Thoracic aorta (tissue), 2 donors: Measurements from ENCODE around the gene CLRN3. TPM values are rescaled to one million over a fixed set of nuclear protein-coding genes. Genes with fewer than 3 reads are reported as not detected.

Experiments
- ATAC-seq: fragments of 150-250 bp; one replicate; pipeline ENCODE4 v1.8.0; 2017; ENCODE audit warnings: low read depth; ENCODE audit not compliant: insufficient number of reproducible peaks, low FRiP score
- DNase-seq: peaks from one replicate; pipeline ENCODE4 v3.0.0-alpha.2; 2020; ENCODE audit warnings: low spot score
- H3K27ac ChIP-seq, 2 donors: fragments of 200-600 bp; sonication (generic); 1 replicate in 1 of 2; 2 replicates in 1 of 2; pipeline ENCODE4 v1.5.1; 2016; ENCODE audit warnings: mild to moderate bottlenecking in 2 of 2, moderate library complexity in 2 of 2
- H3K27me3 ChIP-seq: fragments of 200-600 bp; sonication (generic); replicated peaks from 2 replicates; pipeline ENCODE4 v1.6.0; 2016; ENCODE audit warnings: mild to moderate bottlenecking; ENCODE audit not compliant: insufficient read depth
- H3K36me3 ChIP-seq: fragments of 200-600 bp; sonication (generic); one replicate; pipeline ENCODE4 v1.5.1; 2016
- H3K4me1 ChIP-seq, 2 donors: fragments of 200-600 bp; sonication (generic); 1 replicate in 1 of 2; 2 replicates in 1 of 2; pipeline versions ENCODE4 v1.5.1 to v1.6.0; 2016; ENCODE audit warnings: low read depth in 2 of 2, mild to moderate bottlenecking in 1 of 2; ENCODE audit not compliant: control insufficient read depth in 1 of 2
- H3K4me3 ChIP-seq: fragments of 200-600 bp; sonication (generic); 2 replicates; pipeline ENCODE4 v1.5.1; 2016; ENCODE audit warnings: mild to moderate bottlenecking
- H3K9me3 ChIP-seq: fragments of 200-600 bp; sonication (generic); 2 replicates; pipeline ENCODE4 v1.5.1; 2016
- total RNA-seq, 2 donors: library from RNA; depleted of rRNA; stranded (reverse); fragments of >200 nt; gene quantifications; one replicate each; pipeline versions ENCODE4 v1.1.0 to v1.2.3, GENCODE V29; 2016
- TF ChIP-seq, protein P1 (sequence below): fragments of 200-600 bp; sonication (generic); IDR thresholded peaks from one replicate; pipeline ENCODE4 v1.5.1; 2019; ENCODE audit warnings: antibody characterized with exemption

CLRN3 gene, protein sequence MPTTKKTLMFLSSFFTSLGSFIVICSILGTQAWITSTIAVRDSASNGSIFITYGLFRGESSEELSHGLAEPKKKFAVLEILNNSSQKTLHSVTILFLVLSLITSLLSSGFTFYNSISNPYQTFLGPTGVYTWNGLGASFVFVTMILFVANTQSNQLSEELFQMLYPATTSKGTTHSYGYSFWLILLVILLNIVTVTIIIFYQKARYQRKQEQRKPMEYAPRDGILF
- total RNA-seq, result not detected

DNA sequence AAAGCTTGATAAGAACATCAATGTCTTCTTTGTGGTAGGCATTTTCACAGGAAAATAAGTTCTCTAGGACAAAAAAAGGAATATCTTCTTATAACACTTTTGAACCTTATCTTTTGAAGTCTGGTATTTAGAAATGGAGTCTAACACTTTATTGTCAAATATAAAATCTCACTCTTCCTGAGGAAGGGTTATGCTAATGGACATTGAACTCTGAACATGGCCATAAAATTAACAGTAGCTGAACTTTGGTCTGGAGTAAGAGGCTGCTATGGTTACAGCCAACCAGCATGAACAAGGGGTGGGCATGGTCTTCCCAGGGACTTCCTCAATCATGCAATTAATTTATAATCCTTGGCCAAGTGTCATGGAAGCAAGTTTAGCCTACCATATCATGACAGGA, at the start of gene CLRN3:
Gene CLRN3 (minus strand): TSS at position 199 of the 400 bp plus-strand sequence. CDS start 157 bp downstream, at position 42.
- ATAC-seq, result no peak
- H3K27ac ChIP-seq, result no peak within 1 kb of the TSS

DNA sequence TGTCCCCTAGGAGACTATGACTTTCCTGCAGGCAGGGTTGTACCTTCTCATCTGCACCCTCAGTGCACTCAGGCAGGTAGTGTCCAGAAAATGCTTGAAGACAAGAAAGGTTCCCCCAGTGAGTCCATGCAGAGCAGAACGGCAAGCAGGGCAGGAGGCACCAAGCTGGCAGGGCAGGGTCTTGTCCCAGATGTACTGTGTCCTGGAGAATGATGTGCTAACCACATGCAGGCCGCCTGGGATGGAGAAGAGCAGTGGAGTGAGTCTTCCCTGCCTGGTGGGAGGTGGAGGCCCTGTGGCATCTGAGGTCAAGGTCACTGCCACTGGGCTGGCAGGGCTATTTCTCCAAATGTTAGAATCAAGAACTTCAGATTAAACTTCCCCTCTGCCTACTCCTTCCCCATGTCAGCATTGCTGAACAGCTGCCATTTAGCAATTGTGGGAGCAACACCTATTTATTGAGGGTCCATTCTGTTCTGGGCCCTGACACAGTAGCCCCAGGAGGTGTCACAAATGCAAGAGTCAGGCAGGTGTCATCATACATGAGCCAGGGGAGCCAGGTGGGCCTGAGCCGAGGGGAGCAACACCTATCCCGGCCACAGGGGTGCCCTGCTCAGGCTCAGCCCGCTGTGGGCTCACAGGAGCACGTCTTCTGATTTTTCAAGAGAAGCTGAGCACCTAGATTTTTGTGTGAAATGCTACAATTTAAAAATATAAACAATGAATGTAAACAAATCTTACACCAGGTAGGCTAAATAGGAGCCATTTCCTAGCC, 48.3 kb upstream of the CLRN3 start:
- no peak overlapping the region for H3K4me3 ChIP-seq
- DNase-seq (no peak), ATAC-seq (no peak)
- H3K9me3 ChIP-seq, result no peaks in the 10 kb centered on the region
- TF ChIP-seq, protein P1, sequence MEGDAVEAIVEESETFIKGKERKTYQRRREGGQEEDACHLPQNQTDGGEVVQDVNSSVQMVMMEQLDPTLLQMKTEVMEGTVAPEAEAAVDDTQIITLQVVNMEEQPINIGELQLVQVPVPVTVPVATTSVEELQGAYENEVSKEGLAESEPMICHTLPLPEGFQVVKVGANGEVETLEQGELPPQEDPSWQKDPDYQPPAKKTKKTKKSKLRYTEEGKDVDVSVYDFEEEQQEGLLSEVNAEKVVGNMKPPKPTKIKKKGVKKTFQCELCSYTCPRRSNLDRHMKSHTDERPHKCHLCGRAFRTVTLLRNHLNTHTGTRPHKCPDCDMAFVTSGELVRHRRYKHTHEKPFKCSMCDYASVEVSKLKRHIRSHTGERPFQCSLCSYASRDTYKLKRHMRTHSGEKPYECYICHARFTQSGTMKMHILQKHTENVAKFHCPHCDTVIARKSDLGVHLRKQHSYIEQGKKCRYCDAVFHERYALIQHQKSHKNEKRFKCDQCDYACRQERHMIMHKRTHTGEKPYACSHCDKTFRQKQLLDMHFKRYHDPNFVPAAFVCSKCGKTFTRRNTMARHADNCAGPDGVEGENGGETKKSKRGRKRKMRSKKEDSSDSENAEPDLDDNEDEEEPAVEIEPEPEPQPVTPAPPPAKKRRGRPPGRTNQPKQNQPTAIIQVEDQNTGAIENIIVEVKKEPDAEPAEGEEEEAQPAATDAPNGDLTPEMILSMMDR, result no peak
- H3K36me3 ChIP-seq, result no peaks in the 10 kb centered on the region
- peaks cover 0 to 23% of the 10 kb centered on the region in 2 donors for H3K4me1 ChIP-seq
- H3K27ac ChIP-seq, result no peak overlapping the region
- no peaks in the 10 kb centered on the region for H3K27me3 ChIP-seq

More for the DNA sequence above, at the start of gene CLRN3:
- TF ChIP-seq, protein P1, result no peak
- Histone ChIP-seq H3K9me3 (no peaks in the 10 kb centered on the region), H3K4me3 (no peak within 1 kb of the TSS), H3K36me3 (no peaks in the 10 kb centered on the region), H3K4me1 (peaks cover 10 to 23% of the 10 kb centered on the region in 2 donors), H3K27me3 (no peaks in the 10 kb centered on the region)
- DNase-seq, result no peak

DNA sequence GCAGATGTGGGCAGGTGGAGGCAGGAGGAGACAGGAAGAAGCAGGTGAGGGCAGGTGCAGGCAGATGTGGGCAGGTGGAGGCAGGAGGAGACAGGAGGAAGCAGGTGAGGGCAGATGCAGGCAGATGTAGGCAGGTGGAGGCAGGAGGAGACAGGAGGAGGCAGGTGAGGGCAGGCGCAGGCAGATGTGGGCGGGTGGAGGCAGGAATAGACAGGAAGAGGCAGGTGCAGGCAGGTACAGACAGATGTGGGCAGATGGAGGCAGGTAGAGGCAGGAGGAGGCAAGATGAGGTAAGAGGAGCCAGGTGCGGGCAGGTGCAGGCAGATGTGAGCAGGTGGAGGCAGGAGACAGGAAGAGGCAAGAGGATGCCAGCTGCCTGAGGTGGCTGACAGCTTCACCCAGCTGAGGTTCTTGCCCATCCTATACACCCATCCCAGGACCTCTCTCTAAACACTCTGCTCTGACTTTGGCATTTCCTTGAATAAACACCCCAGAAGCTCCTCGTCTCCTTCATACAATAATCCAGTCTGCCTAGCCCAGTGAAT, 47.1 kb upstream of the CLRN3 start:
- Histone ChIP-seq H3K27me3 (no peaks in the 10 kb centered on the region), H3K36me3 (no peaks in the 10 kb centered on the region), H3K9me3 (no peaks in the 10 kb centered on the region), H3K27ac (no peak overlapping the region), H3K4me3 (no peak overlapping the region), H3K4me1 (peaks cover 0 to 13% of the 10 kb centered on the region in 2 donors)
- no peak for ATAC-seq
- TF ChIP-seq, protein P1, result no peak
- DNase-seq, result no peak

DNA sequence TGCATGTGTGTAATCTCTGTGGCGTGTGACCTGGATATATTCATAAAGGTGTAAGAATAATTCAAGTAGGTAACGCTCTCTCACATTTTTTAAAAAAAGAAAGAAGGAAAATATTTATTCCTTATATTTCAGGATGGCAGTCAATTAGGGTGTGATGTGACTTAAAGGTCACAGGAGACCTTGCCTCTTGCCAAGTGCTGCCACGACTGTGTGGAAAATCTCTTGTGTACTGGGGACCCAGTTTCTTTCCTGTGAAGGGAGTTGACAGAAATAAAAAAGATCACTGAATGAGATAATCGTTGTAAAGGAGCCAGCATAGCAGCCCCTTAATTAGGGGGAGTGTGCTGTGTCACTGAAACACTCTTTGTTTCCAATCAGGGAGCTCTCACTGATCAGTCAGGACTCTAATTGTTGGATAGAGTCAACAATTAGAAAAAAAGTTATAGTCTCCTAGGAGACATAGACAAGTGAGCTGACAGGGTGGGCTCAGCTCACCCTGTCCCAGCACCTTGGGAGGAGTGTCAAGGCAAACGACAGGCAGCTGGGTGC, 45.2 kb upstream of the CLRN3 start:
- Histone ChIP-seq H3K27ac (no peak overlapping the region), H3K4me1 (peaks cover 0 to 7% of the 10 kb centered on the region in 2 donors), H3K4me3 (no peak overlapping the region), H3K27me3 (no peaks in the 10 kb centered on the region), H3K36me3 (no peaks in the 10 kb centered on the region), H3K9me3 (no peaks in the 10 kb centered on the region)
- TF ChIP-seq, protein P1, result no peak
- DNase-seq (no peak), ATAC-seq (no peak)

DNA sequence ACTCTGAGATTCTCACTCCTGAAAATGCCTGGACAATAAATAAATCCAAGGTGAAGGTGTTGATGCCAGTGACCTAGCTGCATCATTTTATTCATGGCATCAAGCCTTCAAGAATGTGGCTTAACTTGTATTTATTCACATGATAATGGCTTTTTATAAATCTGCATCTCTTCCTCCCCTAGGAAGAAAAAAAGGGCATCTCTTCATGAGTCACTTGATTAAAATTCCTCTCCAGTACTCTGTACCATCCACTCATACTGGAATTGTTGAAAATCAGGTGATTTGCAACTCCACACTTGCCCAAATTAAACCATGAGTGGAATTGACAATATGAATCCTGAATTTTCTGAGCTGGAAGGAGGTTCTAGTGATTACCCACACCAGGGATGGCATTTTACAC, 44.3 kb upstream of the CLRN3 start:
- no peaks in the 10 kb centered on the region for H3K9me3 ChIP-seq
- H3K4me1 ChIP-seq, result no peaks in the 10 kb centered on the region
- H3K27me3 ChIP-seq, result no peaks in the 10 kb centered on the region
- H3K36me3 ChIP-seq, result no peaks in the 10 kb centered on the region
- DNase-seq (no peak), ATAC-seq (no peak)
- no peak overlapping the region for H3K4me3 ChIP-seq
- TF ChIP-seq, protein P1, result no peak
- H3K27ac ChIP-seq, result no peak overlapping the region
